HepG2 (cell line): ENCODE measurements around the gene EXOC3L4. TPM values are rescaled to one million over a fixed set of nuclear protein-coding genes. Genes with fewer than 3 reads are reported as not detected.

Source experiments
- ATAC-seq: fragments of 200-7000 bp; cut with Tn5 transposase; 3 replicates; pipeline ENCODE4 v1.9.1; 2020; ENCODE audit warnings: mild to moderate bottlenecking, moderate library complexity
- BruUV-seq: library from RNA; stranded (reverse); fragments of 400-500 nt; replicated peaks from 2 replicates; lab custom pipeline; 2021; lab: Mats Ljungman, UMichigan
- CTCF ChIA-PET: fragments of 300-600 bp; formaldehyde crosslinking; extraction: SDS; loops from one replicate; lab custom pipeline; 2021; ENCODE audit warnings: low total read pairs, inconsistent platforms, low intra/inter-chr PET ratio; lab: Yijun Ruan, JAX
- POLR2A ChIA-PET: fragments of 350-600 bp; sonication (Branson Sonifier 250); formaldehyde crosslinking; loops from one replicate; lab custom pipeline; 2020; ENCODE audit warnings: antibody characterized with exemption, inconsistent platforms; lab: Yijun Ruan, JAX
- DNase-seq: peaks from one replicate; pipeline ENCODE4 v3.0.0-alpha.2; 2015; ENCODE audit warnings: low spot score
- FAIRE-seq: peaks from 3 replicates; lab custom pipeline; 2011; peaks lifted over from hg19 to GRCh38; lab: Jason Lieb, UNC
- H2AFZ ChIP-seq: one replicate; pipeline ENCODE4 v1.6.1; 2011; ENCODE audit warnings: low read length, inconsistent platforms
- H3K27ac ChIP-seq: fragments of 300-600 bp; 3 replicates; pipeline ENCODE4 v1.8.0; 2011; ENCODE audit warnings: mixed run types, mild to moderate bottlenecking, mixed read lengths, low read length, inconsistent platforms; ENCODE audit not compliant: insufficient read depth; ENCODE audit errors: extremely low read length
- H3K27me3 ChIP-seq, 2 experiments: fragments of 200-600 bp in 1 of 2; 2 replicates in 1 of 2; 3 replicates in 1 of 2; pipeline versions ENCODE4 v1.6.0 to v1.8.0; 2011; ENCODE audit warnings: low read length in 2 of 2, mild to moderate bottlenecking in 2 of 2, moderate library complexity in 2 of 2, inconsistent platforms in 1 of 2; ENCODE audit not compliant: insufficient read depth in 2 of 2, control insufficient read depth in 1 of 2
- H3K36me3 ChIP-seq, 2 experiments: fragments of 200-600 bp in 1 of 2; replicated peaks in 1 of 2; 2 replicates in 1 of 2; 3 replicates in 1 of 2; pipeline versions ENCODE4 v1.5.1 to v1.8.0; 2011; ENCODE audit warnings: low read length in 2 of 2, inconsistent platforms in 1 of 2; ENCODE audit not compliant: insufficient read depth in 2 of 2, control insufficient read depth in 1 of 2
- H3K4me1 ChIP-seq: 2 replicates; pipeline ENCODE4 v1.5.1; 2012; ENCODE audit warnings: low read length, inconsistent platforms; ENCODE audit not compliant: insufficient read depth
- H3K4me2 ChIP-seq: 2 replicates; pipeline ENCODE4 v1.6.0; 2011; ENCODE audit warnings: low read depth, low read length, inconsistent platforms
- H3K4me3 ChIP-seq, 3 experiments: fragments of 200-600 bp in 1 of 3; sonication (generic), shearing (Covaris generic) in 1 of 3; replicated peaks in 1 of 3; 2 replicates each; pipeline ENCODE4 v1.5.1; 2011 to 2016; ENCODE audit warnings: low read length in 3 of 3, inconsistent platforms in 2 of 3, low read depth in 2 of 3, mild to moderate bottlenecking in 2 of 3, control low read depth in 1 of 3, mixed read lengths in 1 of 3; ENCODE audit not compliant: insufficient read depth in 1 of 3
- H3K79me2 ChIP-seq: one replicate; pipeline ENCODE4 v1.6.1; 2011; ENCODE audit warnings: low read length, inconsistent platforms; ENCODE audit not compliant: insufficient read depth
- H3K9ac ChIP-seq: 2 replicates; pipeline ENCODE4 v1.6.0; 2011; ENCODE audit warnings: mild to moderate bottlenecking, low read depth, low read length, inconsistent platforms; ENCODE audit not compliant: insufficient read depth
- H3K9me3 ChIP-seq: 2 replicates; pipeline ENCODE4 v1.5.1; 2012; ENCODE audit warnings: mild to moderate bottlenecking, low read length
- H4K20me1 ChIP-seq: 2 replicates; pipeline ENCODE4 v1.6.0; 2011; ENCODE audit warnings: inconsistent platforms, mild to moderate bottlenecking, low read length, moderate library complexity; ENCODE audit not compliant: insufficient read depth
- AFF4 ChIP-seq: sonication (generic); formaldehyde crosslinking; IDR thresholded peaks from 2 replicates; pipeline ENCODE4 v1.4.0; 2020; ENCODE audit warnings: missing genetic modification reagents
- ATF3 ChIP-seq: sonication (generic); formaldehyde crosslinking; IDR thresholded peaks from 2 replicates; pipeline ENCODE4 v1.4.0; 2020; ENCODE audit warnings: missing genetic modification reagents
- BATF2 ChIP-seq: sonication (generic); formaldehyde crosslinking; IDR thresholded peaks from 2 replicates; pipeline ENCODE4 v1.8.0; 2022; ENCODE audit warnings: mild to moderate bottlenecking, missing genetic modification reagents, moderate library complexity
- EEA1 ChIP-seq: sonication (generic); formaldehyde crosslinking; IDR thresholded peaks from 2 replicates; pipeline ENCODE4 v1.5.1; 2020; ENCODE audit warnings: mild to moderate bottlenecking, missing genetic modification reagents, borderline replicate concordance
- ELF3 ChIP-seq: IDR thresholded peaks from 2 replicates; pipeline ENCODE4 v1.6.1; 2016; ENCODE audit warnings: missing genetic modification reagents, missing compliant biosample characterization
- GZF1 ChIP-seq: sonication (generic); formaldehyde crosslinking; IDR thresholded peaks from 2 replicates; pipeline ENCODE4 v1.5.1; 2020; ENCODE audit warnings: mild to moderate bottlenecking, missing genetic modification reagents
- HMG20B ChIP-seq: conservative IDR thresholded peaks from 2 replicates; pipeline ENCODE4 v1.6.1; 2016; ENCODE audit warnings: missing genetic modification reagents, missing compliant biosample characterization
- RAD21 ChIP-seq: fragments of 450-650 bp; formaldehyde crosslinking; IDR thresholded peaks from 2 replicates; pipeline ENCODE4 v1.5.0; 2020; ENCODE audit warnings: mild to moderate bottlenecking
- RELA ChIP-seq: sonication (generic); formaldehyde crosslinking; IDR thresholded peaks from 2 replicates; pipeline ENCODE4 v1.4.0; 2020; ENCODE audit warnings: missing genetic modification reagents
- SNAI1 ChIP-seq: sonication (generic); formaldehyde crosslinking; IDR thresholded peaks from 2 replicates; pipeline ENCODE4 v1.5.0; 2020; ENCODE audit warnings: mild to moderate bottlenecking, missing genetic modification reagents, borderline replicate concordance
- TMF1 ChIP-seq: sonication (generic); formaldehyde crosslinking; IDR thresholded peaks from 2 replicates; pipeline ENCODE4 v1.8.1; 2022; ENCODE audit warnings: low read depth, missing genetic modification reagents
- ZFYVE20 ChIP-seq: sonication (generic); formaldehyde crosslinking; IDR thresholded peaks from 2 replicates; pipeline ENCODE4 v1.8.0; 2023; ENCODE audit warnings: low read depth, mild to moderate bottlenecking, moderate library complexity, missing genetic modification reagents, borderline replicate concordance
- ZMYM3 ChIP-seq: sonication (generic); formaldehyde crosslinking; IDR thresholded peaks from 2 replicates; pipeline ENCODE4 v1.5.1; 2020; ENCODE audit warnings: mild to moderate bottlenecking, missing genetic modification reagents
- ZNF205 ChIP-seq: IDR thresholded peaks from 2 replicates; pipeline ENCODE4 v1.6.1; 2018; ENCODE audit warnings: missing biosample characterization, missing genetic modification reagents
- ZNF207 ChIP-seq: fragments of 450-650 bp; IDR thresholded peaks from 2 replicates; pipeline ENCODE4 v1.6.1; 2016; ENCODE audit warnings: antibody characterized with exemption, borderline replicate concordance
- ZNF280B ChIP-seq: sonication (generic); formaldehyde crosslinking; IDR thresholded peaks from 2 replicates; pipeline ENCODE4 v1.5.0; 2020; ENCODE audit warnings: missing genetic modification reagents, mild to moderate bottlenecking, borderline replicate concordance
- ZNF570 ChIP-seq: sonication (generic); formaldehyde crosslinking; IDR thresholded peaks from 2 replicates; pipeline ENCODE4 v1.4.0; 2020; ENCODE audit warnings: mild to moderate bottlenecking, missing genetic modification reagents, borderline replicate concordance
- ZNF768 ChIP-seq: sonication (generic); formaldehyde crosslinking; IDR thresholded peaks from 2 replicates; pipeline ENCODE4 v1.4.0; 2020; ENCODE audit warnings: missing genetic modification reagents
- WGBS: methylation state at CpG from one replicate; pipeline ENCODE4 v1.1.6; 2017; ENCODE audit warnings: low lambda C conversion rate; 5-methylcytosine and 5-hydroxymethylcytosine counted together
- in situ Hi-C: cut with HindIII; loops from 2 replicates; pipeline ENCODE4 v1.10.0; 2017; ENCODE audit warnings: low pct_unique_long_range_greater_than_20kb; ENCODE audit not compliant: extremely low pct_ligation_motif_present
- intact Hi-C: fragments of 100-400 bp; cut with micrococcal nuclease; formaldehyde crosslinking; loops from one replicate; pipeline ENCODE4 v1.10.0; 2022; ENCODE audit not compliant: unreplicated experiment
- polyA plus RNA-seq, 8 experiments: library from polyadenylated mRNA; depleted of rRNA in 3 of 8; stranded (reverse) in 7 of 8; unstranded in 1 of 8; fragments of >200 nt; fragmentation: Illumina TruSeq in 4 of 8; extraction: Trizol in 4 of 8; gene quantifications; 2 replicates each; pipeline versions ENCODE4 v1.2.1 to v1.2.3, GENCODE V29; 2011 to 2016; ENCODE audit warnings: low read depth in 4 of 8, missing spikeins in 1 of 8, mixed read lengths in 1 of 8; ENCODE audit not compliant: insufficient read depth in 1 of 8
- total RNA-seq, 5 experiments: library from RNA; depleted of rRNA; stranded (reverse); fragments of >200 nt; fragmentation: Illumina TruSeq; extraction: Trizol; gene quantifications; 2 replicates each; pipeline ENCODE4 v1.2.3, GENCODE V29; 2016; ENCODE audit warnings: low read depth in 1 of 5

EXOC3L4 gene
- total and polyA plus RNA-seq, 2 of the 13 experiments (the other 11 are each of a cell fraction or from before 2014, with no cell fraction given) = 11.8 to 27.0 TPM

- intact Hi-C loops (no loop called here), in situ Hi-C loops (no loop called here)
- Histone ChIP-seq H3K4me3 (no peak overlapping the region), H4K20me1 (0 out of 2 replicates have a peak, but pooled peaks cover 2% of the 10 kb centered on the region), H3K27me3 (peaks cover 0 to 7% of the 10 kb centered on the region in 2 experiments; a peak in 1 of 5 replicates), H3K9ac (no peak overlapping the region), H2AFZ (no peak overlapping the region), H3K79me2 (no peaks in the 10 kb centered on the region), H3K36me3 (no peaks in the 10 kb centered on the region), H3K9me3 (no peaks in the 10 kb centered on the region), H3K4me1 (peaks cover 87% of the 10 kb centered on the region), H3K4me2 (peak overlapping the region; percentile 24; the same call in 1 of the 2 replicates), H3K27ac (no peak overlapping the region)
- ChIA-PET POLR2A (interaction anchor here (0.9 to 5.9 kb wide), 5 partner anchors 9 to 17 kb away, joined by 3 to 55 read pairs (median 4); no protein-coding TSS in a partner anchor), CTCF (no interaction called here)
- ATAC-seq = peak; percentile 5
- BruUV-seq = no TSS peak
- FAIRE-seq = no peak
- WGBS = 66% methylated on average over 8 of the region's 13 CpGs
- DNase-seq = no peak
- no peak for TF ChIP-seq ZNF280B
- no peak for TF ChIP-seq SNAI1 (CRISPR knock-in tag)
- TF ChIP-seq TMF1 (CRISPR knock-in tag) = 0 out of 2 replicates have a peak, but pooled peaks have one; percentile 53
- no peak for TF ChIP-seq ELF3
- 0 out of 2 replicates have a peak, but pooled peaks have one; percentile 4 for TF ChIP-seq ZNF768 (CRISPR knock-in tag)
- no peak for TF ChIP-seq GZF1 (CRISPR knock-in tag)
- TF ChIP-seq ZNF205 = no peak
- no peak for TF ChIP-seq HMG20B
- no peak for TF ChIP-seq ZNF207
- TF ChIP-seq RELA (CRISPR knock-in tag) = no peak
- TF ChIP-seq ZNF570 = no peak
- no peak for TF ChIP-seq RAD21
- no peak for TF ChIP-seq AFF4
- no peak for TF ChIP-seq BATF2 (CRISPR knock-in tag)
- no peak for TF ChIP-seq ZFYVE20 (CRISPR knock-in tag)
- TF ChIP-seq EEA1 (CRISPR knock-in tag) = no peak
- no peak for TF ChIP-seq ZMYM3
- TF ChIP-seq ATF3 (CRISPR knock-in tag) = no peak
Measured at GRCh38 chr14:103113774-103114173, 19.2 kb downstream of the EXOC3L4 start.
